Measurements from ENCODE around the gene ANKRA2. TPM values are rescaled to one million over a fixed set of nuclear protein-coding genes. Genes with fewer than 3 reads are reported as not detected.

Gene ANKRA2
- polyA plus RNA-seq, 1 donor from 2014 or later = 70.9 TPM

DNA sequence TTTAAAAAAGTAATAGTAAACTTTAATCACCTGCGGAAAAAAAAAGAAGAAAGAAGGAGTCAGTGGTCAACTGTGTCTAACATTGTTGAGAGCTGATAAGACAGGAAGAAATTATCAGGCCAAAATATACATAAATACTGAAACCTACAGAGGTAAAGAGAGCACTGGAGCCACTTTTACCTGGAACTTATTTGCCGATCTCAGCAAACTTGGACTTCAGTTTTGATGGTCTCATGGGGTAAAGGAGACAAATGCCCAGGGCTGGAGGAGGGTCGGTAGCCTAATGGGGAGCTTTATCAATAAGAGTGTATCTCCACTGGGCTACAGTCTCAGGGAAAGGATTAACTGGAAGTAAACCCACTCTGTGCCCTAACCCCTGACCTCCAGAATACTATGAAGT is 33.9 kb upstream of the ANKRA2 start:
- H3K9me3 ChIP-seq (ENCODE audit: low read length) = no peaks in the 10 kb centered on the region
- H3K27ac ChIP-seq (ENCODE audit: low read length) = no peak overlapping the region
- H3F3A ChIP-seq (ENCODE audit: insufficient read depth, low read length, poor library complexity, severe bottlenecking) = no peaks in the 10 kb centered on the region
- H2AFZ ChIP-seq (ENCODE audit: low read depth, low read length) = no peak overlapping the region
- H4K20me1 ChIP-seq (ENCODE audit: insufficient read depth) = no peaks in the 10 kb centered on the region
- no peak overlapping the region for H3K4me2 ChIP-seq (ENCODE audit: low read length)
- H3K27me3 ChIP-seq (ENCODE audit: insufficient read depth, low read depth, low read length) = no peaks in the 10 kb centered on the region
- H3K9me2 ChIP-seq (ENCODE audit: insufficient read depth, low read length) = no peaks in the 10 kb centered on the region
- H3K4me3 ChIP-seq (ENCODE audit: low read length) = no peak overlapping the region
- no peaks in the 10 kb centered on the region for H3K79me2 ChIP-seq (replicated peaks; ENCODE audit: insufficient read depth, low read length)
- no peak overlapping the region for H3K9ac ChIP-seq (ENCODE audit: low read length)
- H3K36me3 ChIP-seq (ENCODE audit: insufficient read depth, low read length) = no peaks in the 10 kb centered on the region
- no peak for TF ChIP-seq MXI1 (conservative IDR thresholded peaks at IDR 0.05; ENCODE audit: poor library complexity, severe bottlenecking)
- TF ChIP-seq, protein P1, sequence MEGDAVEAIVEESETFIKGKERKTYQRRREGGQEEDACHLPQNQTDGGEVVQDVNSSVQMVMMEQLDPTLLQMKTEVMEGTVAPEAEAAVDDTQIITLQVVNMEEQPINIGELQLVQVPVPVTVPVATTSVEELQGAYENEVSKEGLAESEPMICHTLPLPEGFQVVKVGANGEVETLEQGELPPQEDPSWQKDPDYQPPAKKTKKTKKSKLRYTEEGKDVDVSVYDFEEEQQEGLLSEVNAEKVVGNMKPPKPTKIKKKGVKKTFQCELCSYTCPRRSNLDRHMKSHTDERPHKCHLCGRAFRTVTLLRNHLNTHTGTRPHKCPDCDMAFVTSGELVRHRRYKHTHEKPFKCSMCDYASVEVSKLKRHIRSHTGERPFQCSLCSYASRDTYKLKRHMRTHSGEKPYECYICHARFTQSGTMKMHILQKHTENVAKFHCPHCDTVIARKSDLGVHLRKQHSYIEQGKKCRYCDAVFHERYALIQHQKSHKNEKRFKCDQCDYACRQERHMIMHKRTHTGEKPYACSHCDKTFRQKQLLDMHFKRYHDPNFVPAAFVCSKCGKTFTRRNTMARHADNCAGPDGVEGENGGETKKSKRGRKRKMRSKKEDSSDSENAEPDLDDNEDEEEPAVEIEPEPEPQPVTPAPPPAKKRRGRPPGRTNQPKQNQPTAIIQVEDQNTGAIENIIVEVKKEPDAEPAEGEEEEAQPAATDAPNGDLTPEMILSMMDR (IDR thresholded peaks at IDR 0.05; ENCODE audit: poor library complexity, severe bottlenecking) = no peak
- no peak for TF ChIP-seq EP300 (conservative IDR thresholded peaks at IDR 0.05; ENCODE audit: poor library complexity, severe bottlenecking)
- TF ChIP-seq, protein P2, sequence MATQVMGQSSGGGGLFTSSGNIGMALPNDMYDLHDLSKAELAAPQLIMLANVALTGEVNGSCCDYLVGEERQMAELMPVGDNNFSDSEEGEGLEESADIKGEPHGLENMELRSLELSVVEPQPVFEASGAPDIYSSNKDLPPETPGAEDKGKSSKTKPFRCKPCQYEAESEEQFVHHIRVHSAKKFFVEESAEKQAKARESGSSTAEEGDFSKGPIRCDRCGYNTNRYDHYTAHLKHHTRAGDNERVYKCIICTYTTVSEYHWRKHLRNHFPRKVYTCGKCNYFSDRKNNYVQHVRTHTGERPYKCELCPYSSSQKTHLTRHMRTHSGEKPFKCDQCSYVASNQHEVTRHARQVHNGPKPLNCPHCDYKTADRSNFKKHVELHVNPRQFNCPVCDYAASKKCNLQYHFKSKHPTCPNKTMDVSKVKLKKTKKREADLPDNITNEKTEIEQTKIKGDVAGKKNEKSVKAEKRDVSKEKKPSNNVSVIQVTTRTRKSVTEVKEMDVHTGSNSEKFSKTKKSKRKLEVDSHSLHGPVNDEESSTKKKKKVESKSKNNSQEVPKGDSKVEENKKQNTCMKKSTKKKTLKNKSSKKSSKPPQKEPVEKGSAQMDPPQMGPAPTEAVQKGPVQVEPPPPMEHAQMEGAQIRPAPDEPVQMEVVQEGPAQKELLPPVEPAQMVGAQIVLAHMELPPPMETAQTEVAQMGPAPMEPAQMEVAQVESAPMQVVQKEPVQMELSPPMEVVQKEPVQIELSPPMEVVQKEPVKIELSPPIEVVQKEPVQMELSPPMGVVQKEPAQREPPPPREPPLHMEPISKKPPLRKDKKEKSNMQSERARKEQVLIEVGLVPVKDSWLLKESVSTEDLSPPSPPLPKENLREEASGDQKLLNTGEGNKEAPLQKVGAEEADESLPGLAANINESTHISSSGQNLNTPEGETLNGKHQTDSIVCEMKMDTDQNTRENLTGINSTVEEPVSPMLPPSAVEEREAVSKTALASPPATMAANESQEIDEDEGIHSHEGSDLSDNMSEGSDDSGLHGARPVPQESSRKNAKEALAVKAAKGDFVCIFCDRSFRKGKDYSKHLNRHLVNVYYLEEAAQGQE (IDR thresholded peaks at IDR 0.05; ENCODE audit: borderline replicate concordance) = no peak
- TF ChIP-seq RAD21 (conservative IDR thresholded peaks at IDR 0.05) = no peak
- TF ChIP-seq POLR2AphosphoS5 (IDR thresholded peaks at IDR 0.05) = no peak
- TF ChIP-seq EZH2 (IDR thresholded peaks at IDR 0.05; ENCODE audit: borderline replicate concordance, insufficient read depth, low read length, poor library complexity, severe bottlenecking) = no peak
- TF ChIP-seq SMC3 (conservative IDR thresholded peaks at IDR 0.05; ENCODE audit: poor library complexity) = no peak
- TF ChIP-seq TAF1 (IDR thresholded peaks at IDR 0.05; ENCODE audit: low read depth) = no peak

DNA sequence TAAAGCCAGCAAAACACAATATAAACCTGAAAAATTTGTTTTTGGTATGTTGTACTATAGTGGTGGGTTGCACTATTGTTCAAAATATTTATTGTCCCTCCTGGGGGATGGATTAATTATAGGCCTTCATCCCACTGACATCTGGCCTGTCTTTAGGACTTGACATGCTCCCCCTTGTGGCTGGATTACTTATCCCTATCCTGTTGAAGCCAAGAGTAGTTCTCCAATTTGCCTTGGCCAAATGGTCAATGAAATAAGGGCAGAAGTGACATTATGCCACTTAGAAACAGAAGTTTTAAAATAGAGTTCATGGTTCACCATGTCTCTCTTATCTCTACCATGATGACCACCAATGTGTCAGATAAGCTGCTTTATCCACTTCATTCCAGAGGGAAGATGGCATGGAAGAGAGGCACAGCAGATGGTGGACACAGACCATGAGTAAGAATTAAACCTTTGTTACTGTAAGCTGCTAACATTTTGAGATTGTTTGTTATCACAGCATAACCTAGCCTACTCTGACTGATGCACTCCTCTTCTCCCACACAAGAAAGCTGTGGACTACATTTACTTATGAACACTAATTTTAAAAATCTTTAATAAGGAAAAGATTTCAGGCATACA is 31.4 kb upstream of the ANKRA2 start:
- Histone ChIP-seq H3K9me2 (ENCODE audit: insufficient read depth, low read length) (no peaks in the 10 kb centered on the region), H3K4me2 (ENCODE audit: low read length) (no peak overlapping the region), H4K20me1 (ENCODE audit: insufficient read depth) (no peaks in the 10 kb centered on the region), H3F3A (ENCODE audit: insufficient read depth, low read length, poor library complexity, severe bottlenecking) (no peaks in the 10 kb centered on the region), H2AFZ (ENCODE audit: low read depth, low read length) (no peak overlapping the region), H3K79me2 (replicated peaks; ENCODE audit: insufficient read depth, low read length) (no peaks in the 10 kb centered on the region), H3K9ac (ENCODE audit: low read length) (no peak overlapping the region), H3K9me3 (ENCODE audit: low read length) (no peaks in the 10 kb centered on the region), H3K27me3 (ENCODE audit: insufficient read depth, low read depth, low read length) (no peaks in the 10 kb centered on the region), H3K4me3 (ENCODE audit: low read length) (no peak overlapping the region), H3K36me3 (ENCODE audit: insufficient read depth, low read length) (no peaks in the 10 kb centered on the region), H3K27ac (ENCODE audit: low read length) (no peak overlapping the region)
- TF ChIP-seq, protein P1 (IDR thresholded peaks at IDR 0.05; ENCODE audit: poor library complexity, severe bottlenecking) = no peak
- TF ChIP-seq, protein P2 (IDR thresholded peaks at IDR 0.05; ENCODE audit: borderline replicate concordance) = no peak
- TF ChIP-seq POLR2AphosphoS5 (IDR thresholded peaks at IDR 0.05) (no peak), SMC3 (conservative IDR thresholded peaks at IDR 0.05; ENCODE audit: poor library complexity) (no peak), TAF1 (IDR thresholded peaks at IDR 0.05; ENCODE audit: low read depth) (no peak), EZH2 (IDR thresholded peaks at IDR 0.05; ENCODE audit: borderline replicate concordance, insufficient read depth, low read length, poor library complexity, severe bottlenecking) (no peak), RAD21 (conservative IDR thresholded peaks at IDR 0.05) (no peak), EP300 (conservative IDR thresholded peaks at IDR 0.05; ENCODE audit: poor library complexity, severe bottlenecking) (no peak), MXI1 (conservative IDR thresholded peaks at IDR 0.05; ENCODE audit: poor library complexity, severe bottlenecking) (no peak)
